NCI-H69 (cell line): ENCODE results near the gene SAPCD2.
A peak's percentile ranks its signal among the peaks of the same experiment; 100 is the strongest.

Experiments used
- DNase-seq: peaks from one replicate; lab custom pipeline; 2025; lab: John Stamatoyannopoulos, UW

The SAPCD2 gene

DNA sequence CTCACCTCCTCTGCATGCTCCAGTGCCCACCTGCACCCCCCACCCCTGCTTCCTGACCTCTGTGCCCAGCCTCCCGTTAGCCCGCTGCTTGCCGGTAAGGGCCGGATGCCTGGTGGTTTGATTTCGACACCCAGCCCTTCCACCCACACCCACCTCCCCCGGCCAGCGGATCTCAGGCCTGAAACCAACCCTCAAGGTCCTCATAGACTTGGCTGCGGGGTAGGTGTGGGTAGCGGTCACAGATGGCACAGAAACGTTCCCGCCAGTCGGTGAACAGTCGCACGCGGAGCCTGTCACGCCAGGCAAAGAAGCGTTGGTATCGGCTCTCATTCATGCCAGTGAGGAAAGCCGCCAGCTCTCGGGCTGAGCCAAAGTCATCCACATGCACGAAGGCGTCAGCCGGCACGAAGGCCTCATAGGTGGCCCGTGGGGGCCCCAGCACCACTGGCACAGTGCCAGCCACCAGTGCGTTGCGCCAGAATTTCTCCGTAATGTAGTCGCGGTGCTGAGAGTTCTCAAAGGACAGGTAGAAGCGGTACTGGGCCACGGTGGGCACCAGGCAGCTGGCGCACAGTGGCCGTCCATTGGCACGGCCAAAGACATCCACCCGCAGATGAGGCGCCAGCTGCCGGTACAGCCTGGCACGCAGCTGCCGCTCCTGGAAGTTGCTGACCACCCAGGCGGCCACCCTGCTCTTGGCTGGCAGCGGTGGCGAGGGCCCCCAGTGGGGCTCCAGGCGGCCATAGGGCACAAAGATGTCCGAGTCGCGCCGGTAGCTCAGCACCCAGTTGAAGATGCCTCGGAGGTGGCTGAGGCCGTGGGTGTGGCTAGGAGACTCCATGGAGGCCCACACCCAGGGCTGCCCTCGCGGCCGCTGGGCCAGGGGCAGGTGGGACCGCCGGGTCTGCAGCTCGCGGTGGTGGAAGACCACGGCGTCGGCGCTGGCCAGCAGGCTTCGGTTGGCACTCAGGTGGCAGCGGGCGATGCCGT, 39.5 kb downstream of the SAPCD2 start:
- DNase-seq: no peak

GRCh38 chr9:137030006-137030405, 40.4 kb downstream of the SAPCD2 start:
- DNase-seq: no peak

DNA sequence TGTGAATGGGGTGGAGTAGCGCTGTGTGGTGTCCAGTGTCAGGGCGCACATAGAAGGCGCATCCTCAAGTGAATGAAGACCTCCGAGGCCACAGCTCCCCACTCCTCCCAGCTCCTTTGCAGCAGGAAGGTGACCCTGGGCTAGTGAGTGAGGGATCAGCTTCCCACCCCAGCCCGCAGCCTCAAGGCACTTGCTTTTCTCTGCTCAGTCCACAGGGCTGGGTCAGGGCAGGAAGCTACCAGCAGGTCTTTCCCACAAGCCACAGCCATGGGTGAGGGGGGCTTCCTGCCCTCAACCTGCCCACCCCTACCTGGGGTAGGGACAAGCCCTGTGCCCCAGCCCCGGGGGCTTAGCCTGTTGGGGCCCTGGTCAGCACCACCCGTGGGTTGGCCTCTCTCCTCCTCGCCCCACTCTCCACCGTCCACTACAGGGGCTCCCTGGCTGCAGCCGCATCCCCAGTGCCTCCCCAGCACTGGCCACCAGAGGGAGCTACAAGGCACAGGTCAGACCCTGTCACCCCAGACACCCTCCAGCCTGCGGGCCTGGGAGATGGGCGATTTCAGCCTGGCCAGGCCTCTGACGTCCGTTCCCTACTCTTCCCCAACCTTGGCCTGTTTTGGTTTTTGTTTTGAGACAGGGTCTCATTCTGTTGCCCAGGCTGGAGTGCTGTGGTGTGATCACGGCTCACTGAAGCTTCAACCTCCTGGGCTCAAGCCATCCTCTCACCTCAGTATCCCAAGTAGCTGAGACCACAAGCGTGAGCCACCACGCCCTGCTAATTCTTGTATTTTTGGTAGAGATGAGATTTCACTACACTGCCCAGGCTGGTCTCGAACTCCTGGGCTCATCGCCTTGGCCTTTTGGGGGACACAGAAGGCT, 41.1 kb downstream of the SAPCD2 start:
- peak; percentile 75 for DNase-seq

DNA sequence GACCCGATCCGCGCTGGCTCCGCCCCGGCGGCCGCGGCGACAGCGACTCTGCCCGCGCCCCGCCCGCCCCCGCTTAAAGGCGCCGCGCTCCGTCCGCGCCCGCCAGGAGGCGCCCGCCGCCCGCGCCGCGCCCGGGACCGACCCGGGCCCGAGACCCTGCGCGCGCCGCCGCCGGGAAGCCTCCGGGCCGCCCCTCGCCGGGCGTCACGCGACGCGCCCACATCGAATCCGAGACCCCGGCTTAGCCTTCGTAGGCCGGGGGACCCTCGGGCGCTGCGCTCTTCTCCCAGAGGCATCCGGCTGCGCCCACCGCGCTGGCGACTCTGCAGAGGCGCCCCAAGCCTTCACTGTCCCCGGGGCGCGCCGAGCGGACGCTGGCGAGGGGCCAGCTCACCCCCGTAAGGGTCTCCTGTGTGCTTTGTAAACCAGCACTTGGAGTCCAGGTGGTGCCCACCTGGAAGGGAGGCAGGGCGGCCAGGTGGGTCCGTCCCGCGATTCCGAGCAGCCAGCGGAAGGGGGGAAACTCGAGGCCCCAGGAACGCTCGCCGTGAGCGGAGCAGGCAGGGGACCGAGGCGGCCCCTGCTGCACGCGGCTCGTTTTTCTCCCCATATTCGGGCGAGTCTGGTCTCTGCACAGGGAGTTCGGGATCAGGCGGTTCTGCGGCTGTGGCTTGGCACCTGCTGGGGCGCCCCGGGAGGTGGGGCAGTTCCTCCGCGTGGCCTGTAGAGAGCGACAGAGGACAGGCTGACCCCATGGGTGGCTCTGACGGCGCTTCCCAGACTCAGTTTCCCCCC, 41.9 kb downstream of the SAPCD2 start:
- peak; percentile 88 for DNase-seq

GRCh38 chr9:137027369-137028262, 42.7 kb downstream of the SAPCD2 start, which contains the start of gene ABCA2:
ABCA2 (minus strand) TSS chr9:137028237; CDS start chr9:137028140, 97 bp downstream.
- DNase-seq: peak; percentile 81

- DNase-seq: peak; percentile 64
Observed at GRCh38 chr9:137026828-137027227, 43.5 kb downstream of the SAPCD2 start.

DNA sequence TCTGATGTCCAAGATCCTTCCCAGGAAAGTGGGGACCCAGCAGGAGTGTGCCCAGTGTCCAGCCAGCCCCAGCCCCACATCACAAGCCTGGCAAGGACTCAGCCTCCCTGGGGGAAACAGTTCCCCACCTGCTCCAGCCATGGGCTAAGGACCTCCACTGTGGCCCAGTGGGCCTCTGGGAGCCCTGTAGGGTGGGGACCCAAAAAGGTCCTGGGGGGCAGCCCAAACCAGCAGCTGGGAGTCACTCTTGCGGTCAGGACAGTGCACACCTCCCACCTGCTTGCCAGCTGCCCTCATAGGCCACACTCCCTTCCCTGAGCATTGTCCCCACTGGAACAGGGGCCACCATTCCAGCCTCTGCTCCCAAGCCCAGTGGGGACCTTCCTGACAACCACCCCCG, 44.0 kb downstream of the SAPCD2 start:
- DNase-seq: no peak

DNA sequence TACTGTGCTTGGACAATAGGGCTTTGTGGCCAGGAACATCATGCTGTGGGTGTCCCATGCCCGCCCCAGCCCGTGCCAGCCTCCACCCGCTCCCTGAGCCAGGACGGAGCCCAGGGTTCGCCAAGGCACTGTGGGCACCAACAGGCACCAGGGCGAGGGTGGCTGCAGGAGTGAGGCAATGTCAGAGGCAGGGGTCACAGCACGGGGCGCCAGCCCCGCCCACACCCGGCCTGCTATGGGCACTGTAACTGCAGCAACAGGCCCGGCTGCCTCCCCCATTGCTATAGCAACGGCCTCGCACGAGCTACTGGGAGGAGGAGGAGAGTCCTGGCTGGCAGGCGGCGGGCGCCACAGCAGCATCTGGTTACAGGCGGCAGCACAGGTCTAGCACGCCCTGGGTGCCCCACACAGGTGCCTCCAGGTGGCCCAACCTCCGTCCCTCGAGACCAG, 44.8 kb downstream of the SAPCD2 start:
- DNase-seq: peak; percentile 97

- no peak for DNase-seq
Observed at GRCh38 chr9:137023583-137023991, 46.8 kb downstream of the SAPCD2 start.

DNA sequence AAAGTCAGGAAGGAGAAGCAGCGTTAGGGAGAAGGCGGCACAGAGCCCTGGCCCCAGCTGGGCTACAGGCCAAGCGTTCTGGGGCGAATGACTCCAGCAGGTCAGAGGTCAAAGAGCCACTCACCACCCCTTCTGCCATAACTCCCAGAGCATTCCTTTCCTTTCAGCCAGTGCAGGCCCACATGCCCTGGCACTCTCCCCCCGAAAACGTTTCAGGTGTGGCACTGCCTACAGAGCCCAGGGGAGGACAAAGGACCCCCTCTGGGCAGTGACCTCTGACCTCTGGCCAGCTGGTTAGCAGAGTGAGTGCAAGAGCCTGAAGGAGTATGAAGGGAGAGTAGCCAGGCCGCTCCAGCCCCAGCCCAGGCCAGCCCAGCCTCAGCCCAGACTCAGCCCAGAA, 47.2 kb downstream of the SAPCD2 start:
- no peak for DNase-seq

GRCh38 chr9:137022662-137023008, 47.7 kb downstream of the SAPCD2 start:
- DNase-seq: no peak

DNA sequence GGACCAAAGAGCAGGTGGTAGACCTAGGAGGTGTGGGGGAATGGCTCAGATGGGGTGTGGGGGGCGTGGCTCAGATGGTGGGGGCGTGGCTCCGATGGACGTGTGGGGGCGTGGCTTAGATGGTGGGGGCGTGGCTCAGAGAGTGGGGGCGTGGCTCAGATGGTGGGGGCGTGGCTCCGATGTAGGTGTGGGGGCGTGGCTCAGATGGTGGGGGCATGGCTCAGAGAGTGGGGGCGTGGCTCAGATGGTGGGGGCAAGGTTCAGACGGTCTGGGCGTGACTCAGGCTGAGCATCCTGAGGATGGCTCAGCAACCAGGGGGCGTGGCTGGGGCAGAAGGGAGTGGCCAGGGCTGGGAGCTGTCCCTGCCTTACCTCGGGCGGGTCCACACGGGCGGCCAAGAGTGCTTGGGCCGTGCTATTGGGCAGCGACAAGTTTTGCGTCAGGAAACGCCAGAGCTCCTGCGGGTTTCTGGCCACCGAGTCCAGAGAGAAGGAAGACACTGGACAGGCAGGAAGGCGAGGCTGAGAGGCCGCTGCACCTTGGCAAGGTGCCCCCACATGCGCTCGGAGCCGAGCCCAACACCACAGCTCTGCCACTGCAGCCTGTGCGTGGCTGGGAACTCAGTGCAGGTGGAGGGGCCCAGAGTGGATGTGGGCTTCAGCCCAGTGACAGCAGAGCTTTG, 48.2 kb downstream of the SAPCD2 start:
- DNase-seq: peak; percentile 74

- DNase-seq: no peak
Observed at GRCh38 chr9:137021568-137021978, 48.8 kb downstream of the SAPCD2 start.

DNA sequence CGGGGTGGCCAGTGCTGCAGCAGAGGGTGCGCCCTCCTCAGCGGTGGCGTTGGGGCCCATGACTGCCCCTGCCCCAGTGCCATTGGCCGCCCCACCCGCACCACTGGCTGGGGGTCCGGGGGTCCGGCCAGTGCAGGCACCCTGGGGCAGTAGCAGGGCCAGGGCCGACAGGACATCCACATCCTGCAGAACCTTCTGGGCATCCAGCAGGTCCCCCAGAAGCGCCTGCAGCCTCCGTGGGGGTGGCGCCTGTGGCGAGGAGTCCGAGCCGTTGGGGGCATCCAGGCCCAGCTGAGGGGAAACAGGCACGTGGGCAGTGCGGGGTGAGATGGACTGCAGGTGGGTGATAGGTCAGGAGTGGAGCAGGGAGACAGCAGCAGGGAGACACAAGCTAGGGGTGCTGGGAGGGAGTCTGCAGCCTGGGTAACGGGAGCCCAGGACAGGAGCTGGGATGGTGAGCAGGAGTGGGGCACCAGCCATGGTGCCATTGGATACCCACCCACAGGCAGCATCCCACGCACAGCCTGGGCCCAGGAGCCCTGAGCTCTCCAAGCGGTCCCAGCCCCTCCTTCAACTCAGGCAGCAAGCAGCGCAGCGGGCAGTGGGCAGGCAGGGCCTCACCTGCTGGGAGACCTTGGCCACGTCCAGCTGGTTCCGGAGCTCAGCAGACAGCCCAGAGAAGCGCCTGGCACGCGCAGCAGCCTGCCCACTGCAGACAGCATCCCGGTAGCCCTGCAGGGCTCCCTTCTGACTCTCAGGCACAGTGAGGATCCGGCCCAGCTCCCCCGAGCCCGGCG, 49.4 kb downstream of the SAPCD2 start:
- no peak for DNase-seq

DNA sequence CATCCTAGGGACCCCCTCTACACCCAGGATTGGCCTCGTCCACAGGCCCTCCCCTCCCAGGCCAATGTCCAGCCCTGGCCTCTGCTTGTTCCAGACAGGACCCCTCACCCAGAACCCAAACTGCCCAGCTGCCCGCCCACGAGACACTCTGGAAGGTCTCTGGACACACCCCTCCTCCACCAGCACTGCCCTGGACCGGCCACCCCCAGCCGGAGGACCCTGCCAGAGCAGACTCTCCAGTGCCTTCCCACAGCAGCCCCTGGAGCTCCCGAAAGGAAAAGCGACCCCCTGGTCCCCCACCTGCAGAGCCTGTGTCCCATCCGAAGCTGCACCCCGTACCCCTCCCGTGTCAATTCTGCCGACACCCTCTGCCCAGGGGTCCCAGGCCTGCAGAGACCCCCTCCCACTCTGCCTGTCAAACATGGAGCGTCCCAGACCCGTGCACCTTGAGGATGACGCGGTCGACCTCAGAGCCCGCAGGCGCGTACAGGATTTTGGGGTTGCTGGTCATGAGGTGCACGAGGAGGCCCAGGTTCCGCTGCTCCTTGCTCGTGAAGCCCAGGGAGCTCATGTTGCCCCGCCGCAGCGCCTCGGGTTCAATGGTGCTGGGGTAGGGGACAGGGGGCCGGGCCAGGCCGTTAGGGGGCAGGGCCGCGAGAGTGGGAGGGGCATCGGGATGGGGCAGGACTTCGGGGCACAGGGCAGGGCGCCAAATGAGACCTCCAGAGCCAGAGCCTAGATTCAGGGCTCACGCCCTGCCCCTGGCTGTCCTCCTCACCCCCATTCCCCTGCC, 50.3 kb downstream of the SAPCD2 start:
- DNase-seq: no peak

- DNase-seq: no peak
Observed at GRCh38 chr9:137018761-137019559, 51.4 kb downstream of the SAPCD2 start.

DNA sequence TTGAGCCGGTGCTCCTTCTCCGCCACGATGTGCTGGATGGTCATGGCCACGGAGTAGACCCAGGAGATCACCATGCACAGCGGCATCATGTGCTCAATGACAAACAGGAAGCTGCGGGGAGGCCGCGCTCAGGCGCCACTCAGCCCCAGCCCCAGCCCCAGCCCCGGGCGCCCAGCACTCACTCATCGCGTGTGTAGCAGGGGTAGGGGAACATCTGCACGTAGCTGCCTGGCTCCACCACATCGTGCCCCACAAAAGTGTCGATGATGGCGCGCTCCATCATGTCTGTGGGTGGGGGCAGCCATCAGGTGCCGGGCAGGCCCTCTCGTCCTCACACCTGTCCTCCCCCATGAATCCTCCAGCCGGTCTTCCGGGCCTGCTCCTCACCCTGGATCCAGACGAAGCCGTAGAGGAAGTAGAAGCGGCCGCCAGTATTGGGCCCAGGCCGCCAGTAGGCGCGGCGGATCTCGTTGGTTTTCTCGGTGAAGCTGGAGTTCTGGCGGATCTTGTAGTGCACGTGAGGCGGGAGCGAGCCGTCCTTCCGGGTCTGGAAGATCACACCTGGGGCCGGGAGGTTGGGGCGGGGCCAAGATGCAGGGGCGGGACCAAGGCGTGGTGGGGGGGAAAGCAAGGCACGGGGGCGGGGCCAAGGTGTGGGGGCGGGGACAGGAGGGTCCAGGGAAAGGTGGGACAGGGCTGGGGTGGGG, 52.4 kb downstream of the SAPCD2 start:
- DNase-seq: no peak
